ENCODE results near the gene MRPL34.

DNA sequence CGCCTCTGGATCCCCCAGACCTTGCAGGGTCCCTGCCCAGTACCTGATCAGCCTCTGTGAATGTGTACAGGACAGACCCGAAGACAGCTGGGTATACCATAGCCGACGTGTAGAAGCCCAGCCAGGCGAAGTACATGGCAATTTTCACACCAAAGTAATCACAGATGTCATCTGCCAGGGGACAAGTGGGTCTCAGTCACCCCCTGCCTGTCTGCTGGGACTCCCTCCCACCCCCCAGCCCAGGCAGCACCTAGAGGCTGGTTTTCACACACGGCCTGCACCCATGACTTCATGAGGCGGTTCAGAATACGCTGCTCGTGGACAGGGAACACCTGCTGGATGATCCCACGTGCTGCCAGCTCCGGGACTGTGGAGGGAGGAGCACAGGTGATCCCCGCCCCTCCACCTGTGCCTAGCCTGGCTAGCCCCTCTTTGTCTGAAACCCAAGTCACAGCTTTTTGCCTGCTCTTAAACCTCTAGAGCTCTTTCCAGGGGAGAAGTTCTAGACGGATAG, 25.4 kb downstream of the MRPL34 start:
- TF ChIP-seq, protein P1, sequence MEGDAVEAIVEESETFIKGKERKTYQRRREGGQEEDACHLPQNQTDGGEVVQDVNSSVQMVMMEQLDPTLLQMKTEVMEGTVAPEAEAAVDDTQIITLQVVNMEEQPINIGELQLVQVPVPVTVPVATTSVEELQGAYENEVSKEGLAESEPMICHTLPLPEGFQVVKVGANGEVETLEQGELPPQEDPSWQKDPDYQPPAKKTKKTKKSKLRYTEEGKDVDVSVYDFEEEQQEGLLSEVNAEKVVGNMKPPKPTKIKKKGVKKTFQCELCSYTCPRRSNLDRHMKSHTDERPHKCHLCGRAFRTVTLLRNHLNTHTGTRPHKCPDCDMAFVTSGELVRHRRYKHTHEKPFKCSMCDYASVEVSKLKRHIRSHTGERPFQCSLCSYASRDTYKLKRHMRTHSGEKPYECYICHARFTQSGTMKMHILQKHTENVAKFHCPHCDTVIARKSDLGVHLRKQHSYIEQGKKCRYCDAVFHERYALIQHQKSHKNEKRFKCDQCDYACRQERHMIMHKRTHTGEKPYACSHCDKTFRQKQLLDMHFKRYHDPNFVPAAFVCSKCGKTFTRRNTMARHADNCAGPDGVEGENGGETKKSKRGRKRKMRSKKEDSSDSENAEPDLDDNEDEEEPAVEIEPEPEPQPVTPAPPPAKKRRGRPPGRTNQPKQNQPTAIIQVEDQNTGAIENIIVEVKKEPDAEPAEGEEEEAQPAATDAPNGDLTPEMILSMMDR (IDR thresholded peaks at IDR 0.05): no peak
- TF ChIP-seq ZFX (IDR thresholded peaks at IDR 0.05; ENCODE audit: borderline replicate concordance): no peak

Data from 22Rv1 (cell line).